Measurements from ENCODE around the gene PMEPA1. TPM values are rescaled to one million over a fixed set of nuclear protein-coding genes. Genes with fewer than 3 reads are reported as not detected.

PMEPA1 gene
- total RNA-seq, 1 donor from 2014 or later, result 39.9 TPM

GRCh38 chr20:57621421-57622200 is 88.2 kb downstream of the PMEPA1 start:
- Mint-ChIP-seq H3K36me3 (no peaks in the 10 kb centered on the region), H3K27ac (no peak overlapping the region), H3K4me3 (no peak overlapping the region), H3K4me1 (no peaks in the 10 kb centered on the region), H3K9me3 (peaks cover 3% of the 10 kb centered on the region), H3K27me3 (ENCODE audit: low read depth) (peaks cover 34% of the 10 kb centered on the region)
- no peak for DNase-seq (ENCODE audit: low spot score in 2 of 2, unreplicated experiment in 2 of 2)
- TF ChIP-seq CTCF (IDR thresholded peaks at IDR 0.05; ENCODE audit: unreplicated experiment), result no peak

- no peak overlapping the region for H3K4me3 Mint-ChIP-seq
- TF ChIP-seq CTCF (IDR thresholded peaks at IDR 0.05; ENCODE audit: unreplicated experiment), result no peak
These were observed 88.8 kb downstream of the PMEPA1 start for GRCh38 chr20:57620999-57621398.

GRCh38 chr20:57620274-57620990 is 89.4 kb downstream of the PMEPA1 start, which contains the start of gene ZBP1:
TSS of gene ZBP1 (minus strand) at chr20:57620426. CDS start at chr20:57620295, 131 bp downstream.
- Mint-ChIP-seq H3K4me3 (no peak within 1 kb of the TSS), H3K27me3 (ENCODE audit: low read depth) (peaks cover 40% of the 10 kb centered on the region), H3K27ac (no peak within 1 kb of the TSS), H3K9me3 (peaks cover 3% of the 10 kb centered on the region), H3K36me3 (no peaks in the 10 kb centered on the region), H3K4me1 (no peaks in the 10 kb centered on the region)
- TF ChIP-seq CTCF (IDR thresholded peaks at IDR 0.05; ENCODE audit: unreplicated experiment), result no peak
- DNase-seq (ENCODE audit: low spot score in 2 of 2, unreplicated experiment in 2 of 2), result no peak

More at GRCh38 chr20:57620999-57621398, 88.8 kb downstream of the PMEPA1 start:
- DNase-seq (ENCODE audit: low spot score in 2 of 2, unreplicated experiment in 2 of 2), result no peak
- Mint-ChIP-seq H3K9me3 (peaks cover 3% of the 10 kb centered on the region), H3K27me3 (ENCODE audit: low read depth) (peaks cover 35% of the 10 kb centered on the region), H3K4me1 (no peaks in the 10 kb centered on the region), H3K36me3 (no peaks in the 10 kb centered on the region), H3K27ac (no peak overlapping the region)

GRCh38 chr20:57619051-57619831 is 90.6 kb downstream of the PMEPA1 start:
- DNase-seq (ENCODE audit: low spot score in 2 of 2, unreplicated experiment in 2 of 2), result no peak
- no peak for TF ChIP-seq CTCF (IDR thresholded peaks at IDR 0.05; ENCODE audit: unreplicated experiment)
- H3K4me1 Mint-ChIP-seq, result no peaks in the 10 kb centered on the region
- peaks cover 41% of the 10 kb centered on the region for H3K27me3 Mint-ChIP-seq (ENCODE audit: low read depth)
- no peak overlapping the region for H3K27ac Mint-ChIP-seq
- no peak overlapping the region for H3K4me3 Mint-ChIP-seq
- H3K36me3 Mint-ChIP-seq, result no peaks in the 10 kb centered on the region
- H3K9me3 Mint-ChIP-seq, result no peaks in the 10 kb centered on the region

- Mint-ChIP-seq H3K36me3 (no peaks in the 10 kb centered on the region), H3K4me1 (no peaks in the 10 kb centered on the region), H3K27ac (no peak overlapping the region), H3K27me3 (ENCODE audit: low read depth) (peaks cover 41% of the 10 kb centered on the region), H3K4me3 (no peak overlapping the region), H3K9me3 (no peaks in the 10 kb centered on the region)
- TF ChIP-seq CTCF (IDR thresholded peaks at IDR 0.05; ENCODE audit: unreplicated experiment), result no peak
- no peak for DNase-seq (ENCODE audit: low spot score in 2 of 2, unreplicated experiment in 2 of 2)
These were observed 91.1 kb downstream of the PMEPA1 start for GRCh38 chr20:57618764-57619050.
